Heart left ventricle (tissue), 16 donors: Measurements from ENCODE around the gene CST7. TPM values are rescaled to one million over a fixed set of nuclear protein-coding genes. Genes with fewer than 3 reads are reported as not detected.

Source experiments
- ATAC-seq, 4 donors: fragments of 200-7000 bp; cut with Tn5 transposase; one replicate each; pipeline ENCODE4 v1.9.1; 2020 to 2022; ENCODE audit warnings: moderate library complexity in 4 of 4, mild to moderate bottlenecking in 3 of 4, moderate number of reproducible peaks in 1 of 4
- DNase-seq, 5 donors: peaks; one replicate each; pipeline ENCODE4 v3.0.0-alpha.2; 2020
- H3K27ac ChIP-seq, 12 donors: fragments of 200-600 bp; sonication (generic) in 4 of 12; one replicate each; pipeline versions ENCODE4 v1.5.0 to v1.8.0; 2016 to 2022; ENCODE audit warnings: mild to moderate bottlenecking in 2 of 12
- H3K27me3 ChIP-seq, 9 donors: fragments of 200-600 bp; sonication (generic) in 2 of 9; one replicate each; pipeline versions ENCODE4 v1.5.1 to v1.8.0; 2016 to 2022; ENCODE audit warnings: mild to moderate bottlenecking in 3 of 9
- H3K36me3 ChIP-seq, 9 donors: fragments of 200-600 bp; sonication (generic) in 2 of 9; one replicate each; pipeline versions ENCODE4 v1.5.0 to v1.8.0; 2018 to 2022; ENCODE audit warnings: mild to moderate bottlenecking in 2 of 9
- H3K4me1 ChIP-seq, 12 donors: fragments of 200-600 bp; sonication (generic) in 4 of 12; one replicate each; pipeline versions ENCODE4 v1.5.0 to v1.8.0; 2016 to 2022; ENCODE audit warnings: mild to moderate bottlenecking in 3 of 12
- H3K4me3 ChIP-seq, 12 donors: fragments of 200-600 bp; sonication (generic) in 4 of 12; one replicate each; pipeline versions ENCODE4 v1.5.0 to v1.8.0; 2017 to 2022; ENCODE audit warnings: mild to moderate bottlenecking in 9 of 12, moderate library complexity in 4 of 12
- H3K9me3 ChIP-seq, 12 donors: fragments of 200-600 bp; sonication (generic) in 4 of 12; one replicate each; pipeline versions ENCODE4 v1.5.0 to v1.8.0; 2016 to 2022; ENCODE audit warnings: mild to moderate bottlenecking in 1 of 12
- CTCF ChIP-seq, 12 donors: fragments of 200-600 bp; sonication (generic) in 4 of 12; IDR thresholded peaks; one replicate each; pipeline versions ENCODE4 v1.5.0 to v1.8.0; 2018 to 2022; ENCODE audit warnings: antibody characterized with exemption in 12 of 12, mild to moderate bottlenecking in 5 of 12
- POLR2A ChIP-seq, 2 donors: fragments of 450-650 bp; IDR thresholded peaks; one replicate each; pipeline ENCODE4 v1.6.1; 2017; ENCODE audit warnings: antibody characterized with exemption in 2 of 2, mild to moderate bottlenecking in 2 of 2, moderate library complexity in 2 of 2
- WGBS, 4 donors: extraction: QIAGEN DNeasy Blood & Tissue Kit in 2 of 4; methylation state at CpG; one replicate each; pipeline versions ENCODE4 v1.1.5 to v1.1.7; 2013 to 2018; 5-methylcytosine and 5-hydroxymethylcytosine counted together
- intact Hi-C, 10 donors: fragments of 100-400 bp; cut with DNase I; formaldehyde crosslinking; loops; one replicate each; pipeline versions ENCODE4 v1.11.1 to v1.14.2; 2022
- polyA plus RNA-seq, 2 donors: library from polyadenylated mRNA; stranded (reverse); fragments of 200-250 nt; gene quantifications; one replicate each; pipeline ENCODE4 v1.2.3, GENCODE V29; 2013
- total RNA-seq, 9 donors: library from RNA; depleted of rRNA in 2 of 9; stranded (reverse); fragments of >200 nt in 2 of 9; fragmentation: NEBNext Ultra II Directional in 3 of 9; extraction: Animal tissue kit (Norgen Biotek cat#: 25700) in 3 of 9; gene quantifications; one replicate each; pipeline versions ENCODE4 v1.1.0 to v1.2.4, GENCODE V29; 2016 to 2023
- donor health status: ischemic (EF 13 %, LVEDD 7.1; RV severe dilation, severe dysfunction).
- donor health status: healthy with polysubstance abuse.
- donor health status: DM: no; HTN: yes; CAD: no.
- donor health status: DM: no; HTN: no; CAD: no.
- donor health status: ischemic (EF 25% LVEDD 6.9; RV normal size, moderate dysfunction).
- donor health status: ischemic (EF 25% LVEDD 5.7; RV mildly dilated, moderate dysfunction).
- donor health status: healthy.
- donor health status: DM: yes; HTN: yes; CAD: no.
- donor health status: ischemic (EF 35%, LVEDD 5.7; RV mildly dilated, moderate dysfunction).
- donor health status: nonischemic (EF 11% LVEDD 7.7; RV severe dilation, severe dysfunction).
- donor health status: DM: yes; HTN: yes; CAD: no.
- donor health status: PGD.
- donor health status: ischemic (EF 29% LVEDD 5.4; RV normal size, mild dysfunction).
- donor health status: nonischemic (EF 23%, LVEDD 6.1; RV moderate dilation, normal function).

Gene CST7
- total and polyA plus RNA-seq, 11 donors = 0.35 to 8.4 (median 1.4) TPM

- DNase-seq (peak in 1 of 5 donors; percentile 18), ATAC-seq (no peak)
- H3K27me3 ChIP-seq = no peaks in the 10 kb centered on the region
- H3K27ac ChIP-seq = peak overlapping the region in 7 of 12 donors; percentile 11 to 97 (median 30)
- H3K4me3 ChIP-seq = no peak overlapping the region
- peaks cover 0 to 77% (median 35%) of the 10 kb centered on the region in 12 donors for H3K4me1 ChIP-seq
- TF ChIP-seq POLR2A (IDR thresholded peaks at IDR 0.05) (no peak), CTCF (IDR thresholded peaks at IDR 0.05) (no peak)
- H3K36me3 ChIP-seq = no peaks in the 10 kb centered on the region
- 67 to 73% (median 69%) methylated on average over 9 of the region's 9 CpGs for WGBS, 4 donors
- intact Hi-C loops = loop anchor here in 9 of 10 donors (2.0 to 10.0 kb wide), 9 partner anchors 36 to 408 kb away; partner anchors contain the start of genes PYGB (in 2 of the 9) and GINS1 (in 1 of the 9)
- H3K9me3 ChIP-seq = no peaks in the 10 kb centered on the region
Measured at GRCh38 chr20:24996449-24997377, 47.6 kb downstream of the CST7 start.

- Histone ChIP-seq H3K27me3 (no peaks in the 10 kb centered on the region), H3K9me3 (peaks cover 0 to 2% (median 0%) of the 10 kb centered on the region in 12 donors), H3K4me1 (peaks cover 0 to 73% (median 32%) of the 10 kb centered on the region in 12 donors), H3K27ac (peak overlapping the region; percentile 61 to 96 (median 76)), H3K4me3 (no peak overlapping the region), H3K36me3 (peaks cover 0 to 8% (median 0%) of the 10 kb centered on the region in 9 donors)
- WGBS, 4 donors = 65 to 87% (median 86%) methylated on average over 3 of the region's 3 CpGs
- DNase-seq (peak in 2 of 5 donors; percentile 10 to 13), ATAC-seq (no peak)
- intact Hi-C loops = loop anchor here in 8 of 10 donors (5.0 to 10.0 kb wide), 8 partner anchors 34 to 407 kb away; partner anchors contain the start of genes PYGB (in 2 of the 8) and GINS1 (in 1 of the 8)
- TF ChIP-seq CTCF (IDR thresholded peaks at IDR 0.05) (no peak), POLR2A (IDR thresholded peaks at IDR 0.05) (no peak)
Measured at GRCh38 chr20:24998121-24998520, 49.1 kb downstream of the CST7 start.

- TF ChIP-seq POLR2A (IDR thresholded peaks at IDR 0.05) (no peak), CTCF (IDR thresholded peaks at IDR 0.05) (no peak)
- Histone ChIP-seq H3K4me1 (peaks cover 0 to 65% (median 25%) of the 10 kb centered on the region in 12 donors), H3K27ac (peak overlapping the region; percentile 61 to 96 (median 76)), H3K9me3 (peaks cover 0 to 2% (median 0%) of the 10 kb centered on the region in 12 donors), H3K27me3 (no peaks in the 10 kb centered on the region), H3K4me3 (no peak overlapping the region), H3K36me3 (peaks cover 0 to 14% (median 0%) of the 10 kb centered on the region in 9 donors)
- WGBS, 4 donors = 55 to 67% (median 58%) methylated on average over 12 of the region's 12 CpGs
- ATAC-seq (peak; percentile 59 to 85 (median 69)), DNase-seq (peak in 3 of 5 donors; percentile 17 to 53 (median 47))
- intact Hi-C loops = loop anchor here in 8 of 10 donors (5.0 to 10.0 kb wide), 8 partner anchors 33 to 406 kb away; partner anchors contain the start of genes PYGB (in 2 of the 8) and GINS1 (in 1 of the 8)
Measured at GRCh38 chr20:24998631-24999445, 49.8 kb downstream of the CST7 start.
